AG04449 (cell line): ENCODE results near the gene GMPPB.

Source experiments
- CTCF ChIA-PET: fragments of 350-600 bp; formaldehyde crosslinking; extraction: SDS; loops from one replicate; lab custom pipeline; 2021; ENCODE audit warnings: antibody characterized with exemption; lab: Yijun Ruan, JAX
- POLR2A ChIA-PET: fragments of 400-600, 350-600 bp; formaldehyde crosslinking; extraction: SDS; loops from one replicate; lab custom pipeline; 2020; ENCODE audit warnings: antibody characterized with exemption, inconsistent platforms; lab: Yijun Ruan, JAX
- DNase-seq: peaks from one replicate; pipeline ENCODE4 v3.0.0-alpha.2; 2010; ENCODE audit warnings: low read depth, low spot score
- H3K4me3 ChIP-seq: 2 replicates; pipeline ENCODE4 v1.5.1; 2011; ENCODE audit warnings: low read depth, mild to moderate bottlenecking, control low read depth, low read length
- CTCF ChIP-seq: IDR thresholded peaks from one replicate; pipeline ENCODE4 v1.5.1; 2011; ENCODE audit warnings: mild to moderate bottlenecking, moderate library complexity, low read length, control low read depth, inconsistent platforms; ENCODE audit not compliant: insufficient read depth; ENCODE audit errors: missing control alignments

The GMPPB gene

DNA sequence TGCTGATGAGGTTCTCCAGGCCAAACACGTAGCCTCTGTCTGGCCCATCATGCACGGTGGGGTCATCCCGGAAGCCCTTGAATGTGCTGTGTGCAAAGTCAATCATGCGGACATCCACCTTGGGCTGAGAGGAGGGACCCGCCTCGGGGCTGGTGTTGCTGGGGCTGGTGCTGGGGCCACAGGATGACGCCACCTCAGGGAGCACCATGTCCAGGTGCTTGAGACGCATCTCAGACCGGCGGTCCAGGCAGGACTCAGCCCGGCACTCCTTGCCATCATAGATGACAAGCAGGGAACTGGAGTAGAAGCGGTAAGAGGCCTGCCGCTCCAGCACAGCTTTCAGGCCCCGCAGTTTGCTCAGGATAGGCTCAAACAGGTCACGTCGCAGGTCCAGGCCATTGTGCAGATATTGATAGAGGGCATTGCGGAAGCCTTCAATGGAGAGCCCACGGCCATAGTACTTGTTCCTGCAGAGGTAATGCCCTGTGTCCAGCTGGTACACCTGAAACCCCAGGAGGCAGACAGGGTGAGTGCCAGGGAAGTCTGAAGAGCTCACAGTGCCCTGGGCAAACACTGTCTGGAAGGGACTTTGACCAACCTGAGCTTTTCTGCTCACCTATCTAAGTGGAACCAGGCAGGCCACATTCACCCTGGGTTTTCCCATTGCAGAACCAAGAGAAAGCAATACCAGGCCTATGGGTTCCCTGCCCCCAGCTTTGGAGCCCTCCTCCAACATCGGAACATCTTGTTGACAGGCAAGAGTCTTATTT is 3.6 kb upstream of the GMPPB start:
- POLR2A ChIA-PET: no interaction called here
- no peak for TF ChIP-seq CTCF
- no peak for DNase-seq
- H3K4me3 ChIP-seq: no peak overlapping the region
- CTCF ChIA-PET: no interaction called here

GRCh38 chr3:49725906-49726681 is 2.3 kb upstream of the GMPPB start:
- ChIA-PET CTCF (interaction anchor here (1.3 to 1.7 kb wide), 2 partner anchors 10 to 203 kb away, joined by 3 to 6 read pairs; partner anchors contain the start of gene MON1A), POLR2A (no interaction called here)
- no peak for TF ChIP-seq CTCF
- DNase-seq: no peak
- no peak overlapping the region for H3K4me3 ChIP-seq

DNA sequence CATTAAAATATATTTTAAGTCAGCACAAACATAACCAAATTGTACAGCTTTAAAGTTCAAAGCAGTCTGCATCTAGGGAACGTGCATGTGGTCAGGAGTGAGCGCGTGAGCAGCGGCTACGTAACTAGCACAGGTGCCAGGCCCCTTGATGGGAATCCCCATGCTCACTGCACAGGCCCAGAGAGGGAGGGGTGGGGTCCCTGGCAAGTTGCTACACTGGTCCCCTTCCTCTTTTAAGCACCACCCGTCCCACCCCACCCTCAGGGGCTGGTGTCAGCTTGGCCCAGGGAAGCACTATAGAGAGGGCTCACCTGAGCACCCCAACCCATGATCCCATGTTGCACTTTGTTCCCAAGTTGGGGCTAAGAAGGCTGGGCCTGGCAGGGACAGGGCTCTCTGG is 835 bp upstream of the GMPPB start:
- H3K4me3 ChIP-seq: peak overlapping the region; percentile 65
- no peak for DNase-seq
- TF ChIP-seq CTCF: no peak
- CTCF ChIA-PET: interaction anchor here (1.0 kb wide), 1 partner anchor 115 kb away, joined by 6 read pairs; no protein-coding TSS in a partner anchor
- POLR2A ChIA-PET: interaction anchor here (1.2 kb wide), 2 partner anchors 9 to 12 kb away, joined by 3 to 5 read pairs; no protein-coding TSS in a partner anchor

DNA sequence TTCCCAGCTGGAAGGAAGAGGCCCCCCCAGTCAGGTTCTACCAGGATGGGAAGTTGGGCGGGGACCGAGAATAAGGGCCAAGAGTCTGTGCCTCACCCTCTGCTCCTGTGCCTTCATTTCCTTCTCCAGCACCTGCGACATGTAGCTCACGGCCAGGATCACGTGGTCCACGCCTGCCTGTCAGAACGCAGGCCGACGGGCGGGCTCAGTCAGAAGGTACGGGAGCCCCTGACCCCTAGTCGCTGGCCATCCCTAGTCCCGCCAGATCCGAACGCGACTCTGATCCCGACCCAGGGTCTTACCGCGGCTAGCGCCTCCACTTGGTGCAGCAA is 489 bp downstream of the GMPPB start:
- TF ChIP-seq CTCF: no peak
- no peak for DNase-seq
- POLR2A ChIA-PET: interaction anchor here (1.2 kb wide), 2 partner anchors 8 to 10 kb away, joined by 3 to 5 read pairs; no protein-coding TSS in a partner anchor
- CTCF ChIA-PET: interaction anchor here (1.0 to 1.1 kb wide), 3 partner anchors 24 to 116 kb away, joined by 3 read pairs; partner anchors contain the start of gene INKA1
- peak overlapping the region; percentile 95 for H3K4me3 ChIP-seq

GRCh38 chr3:49722896-49723295 is 855 bp downstream of the GMPPB start:
- TF ChIP-seq CTCF: no peak
- CTCF ChIA-PET: interaction anchor here (1.0 to 1.1 kb wide), 3 partner anchors 23 to 117 kb away, joined by 3 read pairs; partner anchors contain the start of gene INKA1
- peak overlapping the region; percentile 95 for H3K4me3 ChIP-seq
- POLR2A ChIA-PET: no interaction called here
- no peak for DNase-seq
